Dendritic cell treated with granulocyte-macrophage colony-stimulating factor and Interleukin-4, amounts not matched to agents 40 ng/mL and 50 ng/mL, for 4 days (primary cell): ENCODE results near the gene SERPINB10.
A peak's percentile ranks its signal among the peaks of the same experiment; 100 is the strongest.

Experiments
- H3K27ac Mint-ChIP-seq: one replicate; pipeline ENCODE4 v1.8.0; 2022; ENCODE audit warnings: mild to moderate bottlenecking, mixed read lengths
- H3K27me3 Mint-ChIP-seq: one replicate; pipeline ENCODE4 v1.8.0; 2022; ENCODE audit warnings: mild to moderate bottlenecking, mixed read lengths
- H3K36me3 Mint-ChIP-seq: one replicate; pipeline ENCODE4 v1.8.0; 2022; ENCODE audit warnings: low read depth, mixed read lengths
- H3K4me1 Mint-ChIP-seq: one replicate; pipeline ENCODE4 v1.8.0; 2022; ENCODE audit warnings: low read depth, mixed read lengths
- H3K4me3 Mint-ChIP-seq: one replicate; pipeline ENCODE4 v1.8.0; 2022; ENCODE audit warnings: mild to moderate bottlenecking, moderate library complexity, mixed read lengths
- H3K9me3 Mint-ChIP-seq: one replicate; pipeline ENCODE4 v1.8.0; 2022; ENCODE audit warnings: mixed read lengths
- intact Hi-C: fragments of 100-400 bp; cut with micrococcal nuclease; formaldehyde crosslinking; loops from one replicate; pipeline ENCODE4 v1.15.0; 2022

The SERPINB10 gene

DNA sequence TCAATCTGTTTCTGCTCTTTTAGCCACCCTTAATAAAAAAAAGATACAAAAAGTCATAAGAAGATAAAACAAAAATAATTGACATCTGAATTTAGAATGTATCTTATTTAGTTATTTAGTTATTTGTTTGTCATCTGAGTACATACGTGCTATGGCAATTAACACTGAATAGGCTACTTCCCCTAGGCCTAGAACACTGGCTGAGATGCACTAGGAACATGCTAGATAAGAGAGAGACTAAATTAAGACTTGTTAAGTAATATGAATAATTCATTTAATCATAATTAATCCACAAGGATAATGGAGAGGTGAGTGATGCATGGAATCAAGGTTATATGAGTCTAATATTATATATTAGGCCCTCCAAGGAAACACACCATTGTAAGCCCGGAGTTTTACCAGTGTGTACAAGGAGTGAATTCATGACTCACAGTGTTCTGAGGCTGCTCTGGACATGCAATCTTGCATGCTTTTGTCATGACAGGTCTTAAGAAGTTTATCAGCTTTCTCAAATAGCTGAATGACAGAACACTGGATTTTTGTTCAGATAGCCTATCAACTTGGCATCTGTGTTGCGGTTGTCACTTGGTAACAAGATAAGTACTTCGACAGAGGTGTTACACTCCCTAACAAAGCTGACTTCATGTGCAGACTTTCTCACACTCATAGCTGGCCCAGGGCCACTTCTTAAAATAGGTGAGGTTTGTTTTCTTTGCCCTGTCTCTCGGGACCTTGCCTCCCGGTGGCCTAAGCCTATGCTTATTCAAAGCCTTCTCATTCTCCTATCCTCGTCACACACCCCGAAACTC lies 25.2 kb upstream of the SERPINB10 start:
- H3K4me3 Mint-ChIP-seq: no peak overlapping the region
- H3K9me3 Mint-ChIP-seq: no peaks in the 10 kb centered on the region
- H3K4me1 Mint-ChIP-seq: peaks cover 44% of the 10 kb centered on the region
- no peaks in the 10 kb centered on the region for H3K36me3 Mint-ChIP-seq
- intact Hi-C loops: no loop called here
- no peak overlapping the region for H3K27ac Mint-ChIP-seq
- no peaks in the 10 kb centered on the region for H3K27me3 Mint-ChIP-seq

DNA sequence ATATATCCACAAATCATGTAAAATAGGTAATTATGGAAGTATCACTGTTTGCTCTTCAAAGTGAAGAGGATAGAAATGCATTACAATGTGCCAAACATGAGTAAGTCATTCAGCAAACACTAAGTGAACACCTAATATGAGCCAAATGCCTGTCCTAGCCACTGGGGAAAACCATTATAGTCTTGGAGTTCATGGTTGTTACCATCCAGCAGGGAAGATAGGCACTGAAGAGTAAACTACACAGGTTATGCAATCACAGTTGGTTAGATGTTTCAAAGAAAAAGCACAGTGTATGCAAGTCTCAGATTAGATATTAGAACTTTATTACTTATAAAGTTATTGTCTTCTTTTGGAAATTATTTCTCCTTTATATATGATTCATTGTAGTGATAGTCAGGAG lies 24.1 kb upstream of the SERPINB10 start:
- Mint-ChIP-seq H3K4me1 (peaks cover 46% of the 10 kb centered on the region), H3K36me3 (no peaks in the 10 kb centered on the region), H3K27ac (no peak overlapping the region), H3K4me3 (no peak overlapping the region), H3K9me3 (no peaks in the 10 kb centered on the region), H3K27me3 (no peaks in the 10 kb centered on the region)
- intact Hi-C loops: no loop called here

DNA sequence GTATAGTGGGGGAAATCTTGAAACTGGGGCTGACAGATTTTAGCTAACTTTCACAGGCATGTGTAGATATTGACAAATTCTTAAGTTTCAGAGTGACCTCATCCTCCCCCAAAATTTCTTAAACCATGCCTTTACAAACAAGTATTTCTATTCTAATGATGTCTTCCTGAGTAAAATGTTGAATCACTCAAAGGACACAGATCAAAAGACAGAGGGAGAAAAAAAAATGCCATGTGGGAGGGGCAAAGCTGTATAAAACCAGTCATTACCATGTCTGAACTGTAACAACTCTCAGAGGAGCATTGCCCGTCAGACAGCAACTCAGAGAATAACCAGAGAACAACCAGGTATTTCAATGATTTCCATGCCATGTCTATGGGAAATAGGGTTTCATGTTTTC lies 20.3 kb upstream of the SERPINB10 start, which contains the start of gene SERPINB2:
Gene SERPINB2, plus strand, starts transcription at position 282 of the 400 bp plus-strand sequence. CDS start 3,740 bp downstream, outside the sequence.
- Mint-ChIP-seq H3K27ac (peak within 1 kb of the TSS; percentile 7), H3K36me3 (no peaks in the 10 kb centered on the region), H3K9me3 (no peaks in the 10 kb centered on the region)

DNA sequence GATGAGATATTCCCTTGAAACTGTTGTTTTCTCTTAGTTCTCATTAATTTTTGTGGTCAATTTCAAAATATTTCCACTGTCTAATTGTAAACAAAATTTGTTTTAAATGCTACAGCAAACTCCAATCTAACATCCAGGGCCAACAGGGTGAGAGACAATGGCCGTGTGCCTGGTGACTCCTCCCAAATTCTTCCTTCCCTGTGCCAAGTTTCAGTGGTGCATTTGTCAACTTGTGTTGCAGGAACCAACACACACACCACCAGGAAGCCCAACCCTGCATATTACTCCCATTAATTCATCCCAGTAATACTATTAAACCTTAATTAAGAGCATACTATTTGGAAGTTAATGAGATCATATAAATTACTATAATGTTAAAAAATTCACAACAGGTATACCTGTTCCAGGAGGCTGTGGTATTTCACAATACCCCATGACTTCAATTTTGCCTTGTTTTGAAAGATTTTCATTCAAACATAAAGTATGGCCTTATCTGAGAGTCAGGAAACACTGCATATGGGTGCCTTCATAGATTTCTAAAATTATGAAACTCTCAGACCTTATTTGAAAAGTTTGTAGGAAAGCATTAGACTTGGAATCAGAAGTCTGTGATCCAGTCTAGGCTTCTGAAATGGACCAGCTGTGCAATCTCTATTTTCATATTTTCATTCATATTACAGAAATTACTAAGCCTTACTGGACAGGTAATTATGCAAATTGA lies 19.1 kb upstream of the SERPINB10 start:
- Mint-ChIP-seq H3K27me3 (no peaks in the 10 kb centered on the region), H3K4me3 (no peak overlapping the region), H3K4me1 (peaks cover 64% of the 10 kb centered on the region), H3K36me3 (no peaks in the 10 kb centered on the region), H3K9me3 (no peaks in the 10 kb centered on the region), H3K27ac (no peak overlapping the region)
- intact Hi-C loops: no loop called here

More for the DNA sequence above, 20.3 kb upstream of the SERPINB10 start, which contains the start of gene SERPINB2:
- Mint-ChIP-seq H3K4me1 (peaks cover 54% of the 10 kb centered on the region), H3K27me3 (no peaks in the 10 kb centered on the region), H3K4me3 (no peak within 1 kb of the TSS)
- intact Hi-C loops: no loop called here

DNA sequence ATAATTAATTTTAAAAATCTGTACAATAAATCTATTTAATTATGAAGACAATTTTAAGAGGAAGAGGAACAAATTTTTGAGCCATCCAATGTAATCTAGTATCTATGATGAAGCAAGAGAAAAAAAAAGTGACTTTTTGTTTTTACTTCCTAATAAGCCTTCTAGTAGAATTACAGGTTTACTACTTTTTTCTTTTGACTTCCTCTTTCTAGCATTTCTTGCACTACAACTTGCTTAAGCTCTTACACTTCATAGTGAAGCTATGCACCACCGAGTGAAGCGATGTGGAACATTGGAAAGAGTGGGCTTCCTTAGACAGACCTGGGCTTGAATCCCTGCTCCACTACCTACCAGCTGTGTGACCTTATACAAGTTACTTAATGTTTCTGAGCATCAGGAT lies 18.1 kb upstream of the SERPINB10 start:
- intact Hi-C loops: loop anchor here (2.0 to 5.0 kb wide), 2 partner anchors 47 to 108 kb away; no protein-coding TSS in a partner anchor
- H3K4me1 Mint-ChIP-seq: peaks cover 69% of the 10 kb centered on the region
- H3K27me3 Mint-ChIP-seq: no peaks in the 10 kb centered on the region
- no peaks in the 10 kb centered on the region for H3K9me3 Mint-ChIP-seq
- H3K27ac Mint-ChIP-seq: no peak overlapping the region
- H3K36me3 Mint-ChIP-seq: no peaks in the 10 kb centered on the region
- no peak overlapping the region for H3K4me3 Mint-ChIP-seq

DNA sequence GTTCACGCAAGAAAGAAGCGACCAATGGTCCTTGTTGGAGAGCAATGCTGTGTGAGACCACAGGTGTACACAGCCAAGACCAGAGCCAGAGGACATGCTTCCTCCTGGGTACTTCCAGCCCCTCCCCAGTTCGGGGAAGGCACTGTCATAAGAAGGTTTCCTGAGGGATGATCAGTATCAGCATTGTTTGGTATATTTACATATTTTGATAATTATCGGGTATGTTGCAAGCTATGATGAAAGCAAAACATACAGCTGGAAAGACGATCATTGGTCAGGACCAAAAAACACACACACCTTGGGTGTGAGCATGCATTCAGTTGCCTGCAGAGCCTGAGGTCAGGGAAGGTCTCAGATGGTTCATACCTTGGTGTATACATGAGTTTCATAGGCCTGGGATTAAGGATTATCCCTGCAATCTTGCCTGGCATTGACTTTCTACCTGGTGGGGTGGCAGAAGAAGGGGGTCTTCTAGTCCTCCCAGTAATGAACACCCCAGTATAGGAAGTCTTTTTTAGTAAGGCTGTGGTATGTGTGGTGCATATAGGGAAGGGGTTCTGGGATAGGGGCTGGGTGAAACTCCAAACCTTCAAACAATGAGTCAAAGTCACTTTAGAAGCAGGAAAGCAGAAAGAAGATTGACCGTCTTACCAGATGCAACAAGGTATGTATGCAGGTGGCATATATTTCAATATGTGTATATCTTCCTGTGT lies 17.4 kb upstream of the SERPINB10 start:
- peaks cover 75% of the 10 kb centered on the region for H3K4me1 Mint-ChIP-seq

DNA sequence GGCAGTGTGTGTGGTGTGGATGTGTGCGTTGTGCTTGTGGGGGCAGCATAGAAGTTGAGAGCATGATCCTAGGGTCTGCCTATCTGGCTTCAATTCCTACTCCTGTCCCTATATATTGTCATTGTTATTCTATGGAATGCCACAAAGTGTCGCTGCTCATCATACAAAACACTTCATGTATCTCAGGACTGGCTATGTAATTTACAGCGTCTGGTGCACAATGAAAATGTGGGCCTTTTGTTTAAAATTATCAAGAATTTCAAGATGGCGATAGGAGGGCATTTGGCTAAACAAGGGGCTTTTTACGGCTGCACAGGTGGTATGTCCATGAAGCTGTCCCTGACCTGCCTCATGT lies 16.8 kb upstream of the SERPINB10 start:
- peak overlapping the region; percentile 62 for H3K27ac Mint-ChIP-seq
- H3K4me3 Mint-ChIP-seq: no peak overlapping the region
- H3K27me3 Mint-ChIP-seq: no peaks in the 10 kb centered on the region
- intact Hi-C loops: loop anchor here (1.0 to 5.0 kb wide), 3 partner anchors 46 to 106 kb away; no protein-coding TSS in a partner anchor
- no peaks in the 10 kb centered on the region for H3K36me3 Mint-ChIP-seq
- H3K9me3 Mint-ChIP-seq: no peaks in the 10 kb centered on the region
- H3K4me1 Mint-ChIP-seq: peaks cover 80% of the 10 kb centered on the region

More for the DNA sequence above, 17.4 kb upstream of the SERPINB10 start:
- Mint-ChIP-seq H3K27me3 (no peaks in the 10 kb centered on the region), H3K27ac (no peak overlapping the region), H3K4me3 (no peak overlapping the region), H3K9me3 (no peaks in the 10 kb centered on the region), H3K36me3 (no peaks in the 10 kb centered on the region)
- intact Hi-C loops: loop anchor here (2.0 to 5.0 kb wide), 2 partner anchors 46 to 107 kb away; no protein-coding TSS in a partner anchor

DNA sequence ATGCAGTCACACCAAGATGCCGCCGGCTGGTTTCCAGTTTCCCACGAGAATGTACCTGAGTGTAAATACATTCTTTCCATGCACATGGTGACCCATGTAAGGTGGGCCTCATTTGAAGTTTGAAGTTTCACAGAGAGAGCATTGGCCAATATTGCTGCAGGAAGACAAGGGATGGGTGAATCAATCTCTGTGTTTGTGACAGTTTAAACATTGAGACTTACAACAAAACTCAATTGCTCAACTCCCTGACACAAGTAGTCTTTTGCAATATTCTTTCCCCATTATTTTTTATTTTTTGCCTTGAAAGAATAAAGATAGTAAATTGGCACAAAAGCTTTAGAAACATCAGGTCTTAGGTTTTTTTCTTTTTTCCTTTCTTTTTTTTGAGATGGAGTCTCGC lies 15.2 kb upstream of the SERPINB10 start:
- H3K27ac Mint-ChIP-seq: no peak overlapping the region
- peaks cover 83% of the 10 kb centered on the region for H3K4me1 Mint-ChIP-seq
- no peaks in the 10 kb centered on the region for H3K27me3 Mint-ChIP-seq
- H3K36me3 Mint-ChIP-seq: no peaks in the 10 kb centered on the region
- no peaks in the 10 kb centered on the region for H3K9me3 Mint-ChIP-seq
- H3K4me3 Mint-ChIP-seq: no peak overlapping the region
- intact Hi-C loops: loop anchor here (5.0 kb wide), 1 partner anchor 105 kb away; no protein-coding TSS in a partner anchor

DNA sequence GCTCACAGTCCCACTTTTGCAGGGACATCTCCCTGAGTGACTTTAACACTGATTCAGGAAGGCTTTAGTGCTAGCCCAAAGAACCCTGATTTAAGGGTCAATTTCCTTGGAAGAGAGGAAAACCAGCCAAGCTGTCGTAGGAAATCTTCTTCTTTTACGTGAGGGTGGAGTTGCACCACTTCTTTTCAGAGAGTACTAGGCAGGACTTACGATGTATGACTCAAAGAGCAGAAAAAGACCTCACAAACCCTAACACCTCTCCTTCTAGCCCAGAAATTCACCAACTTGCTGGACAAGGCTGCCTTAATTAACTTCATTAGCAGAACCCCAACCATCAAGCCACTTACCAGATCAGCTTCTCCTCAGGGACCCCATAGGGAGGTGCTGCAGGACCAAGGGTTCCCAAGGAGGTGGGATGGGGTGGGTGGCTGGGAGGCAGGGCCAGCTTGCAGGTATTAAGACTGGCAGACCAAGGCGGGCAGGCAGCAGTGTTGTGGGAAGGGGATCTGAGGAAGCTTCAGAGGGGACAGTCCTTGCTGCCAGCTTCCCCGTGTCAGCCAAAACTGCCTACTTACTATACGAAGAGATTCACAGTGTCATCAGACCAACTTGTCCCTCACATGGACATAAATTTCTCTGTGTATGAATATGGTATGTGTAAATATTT lies 13.5 kb upstream of the SERPINB10 start:
- intact Hi-C loops: loop anchor here (5.0 kb wide), 1 partner anchor 103 kb away; no protein-coding TSS in a partner anchor
- H3K9me3 Mint-ChIP-seq: no peaks in the 10 kb centered on the region
- H3K27ac Mint-ChIP-seq: peak overlapping the region; percentile 50
- peaks cover 83% of the 10 kb centered on the region for H3K4me1 Mint-ChIP-seq
- no peaks in the 10 kb centered on the region for H3K36me3 Mint-ChIP-seq
- no peak overlapping the region for H3K4me3 Mint-ChIP-seq
- no peaks in the 10 kb centered on the region for H3K27me3 Mint-ChIP-seq

DNA sequence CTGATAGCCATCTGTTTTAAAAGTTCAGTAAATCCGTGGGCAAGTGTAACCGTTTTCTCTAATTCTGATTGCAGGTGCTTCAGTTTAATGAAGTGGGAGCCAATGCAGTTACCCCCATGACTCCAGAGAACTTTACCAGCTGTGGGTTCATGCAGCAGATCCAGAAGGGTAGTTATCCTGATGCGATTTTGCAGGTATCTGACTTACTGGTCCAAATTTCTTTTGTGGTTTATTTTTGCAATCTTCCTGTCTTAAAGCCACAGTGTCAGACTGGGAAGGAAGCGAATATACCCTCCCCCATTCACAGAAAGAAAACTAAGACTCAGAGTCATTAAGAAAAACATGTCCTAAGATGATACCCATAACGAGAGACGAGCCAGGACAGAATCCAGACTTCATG lies 12.6 kb upstream of the SERPINB10 start:
- Mint-ChIP-seq H3K9me3 (no peaks in the 10 kb centered on the region), H3K27ac (no peak overlapping the region), H3K27me3 (no peaks in the 10 kb centered on the region), H3K36me3 (no peaks in the 10 kb centered on the region), H3K4me1 (peaks cover 74% of the 10 kb centered on the region), H3K4me3 (no peak overlapping the region)
- intact Hi-C loops: no loop called here

DNA sequence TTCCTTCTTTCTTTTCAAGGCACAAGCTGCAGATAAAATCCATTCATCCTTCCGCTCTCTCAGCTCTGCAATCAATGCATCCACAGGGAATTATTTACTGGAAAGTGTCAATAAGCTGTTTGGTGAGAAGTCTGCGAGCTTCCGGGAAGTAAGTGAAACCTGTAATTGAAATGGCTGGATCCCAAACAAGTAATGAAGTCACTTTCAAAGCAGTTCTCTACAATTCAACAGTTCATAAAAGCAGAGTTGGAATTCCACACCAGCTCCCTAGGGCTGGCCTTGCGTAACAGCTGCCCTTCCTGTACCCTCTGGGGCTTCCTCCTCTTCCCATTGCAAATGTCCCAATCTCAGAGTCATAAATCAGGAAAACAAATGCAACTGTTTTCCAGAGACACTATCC lies 10.7 kb upstream of the SERPINB10 start:
- H3K36me3 Mint-ChIP-seq: no peaks in the 10 kb centered on the region
- peaks cover 57% of the 10 kb centered on the region for H3K4me1 Mint-ChIP-seq
- H3K4me3 Mint-ChIP-seq: no peak overlapping the region
- intact Hi-C loops: no loop called here
- no peaks in the 10 kb centered on the region for H3K9me3 Mint-ChIP-seq
- H3K27ac Mint-ChIP-seq: no peak overlapping the region
- H3K27me3 Mint-ChIP-seq: no peaks in the 10 kb centered on the region

DNA sequence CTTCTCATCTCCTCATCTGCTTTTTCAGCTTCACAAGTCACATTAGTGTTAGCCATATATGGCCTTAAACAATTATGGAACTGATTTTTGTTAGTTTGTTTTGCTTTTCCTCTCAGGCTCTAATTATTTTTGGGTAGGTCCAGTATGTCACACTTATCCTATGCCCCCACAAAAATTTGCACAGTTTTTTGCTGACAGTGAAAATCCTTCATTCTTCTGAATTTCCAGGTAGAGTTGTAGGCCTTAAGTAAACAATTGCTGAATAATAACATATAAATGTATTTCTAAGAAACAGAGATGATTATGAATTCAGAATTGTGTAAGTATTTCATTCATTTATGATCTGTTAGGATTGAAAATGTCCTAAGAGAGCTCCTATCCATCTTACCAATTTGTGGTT lies 8.6 kb upstream of the SERPINB10 start:
- Mint-ChIP-seq H3K27me3 (no peaks in the 10 kb centered on the region), H3K36me3 (peaks cover 6% of the 10 kb centered on the region), H3K27ac (no peak overlapping the region), H3K4me3 (no peak overlapping the region), H3K9me3 (no peaks in the 10 kb centered on the region), H3K4me1 (peaks cover 42% of the 10 kb centered on the region)
- intact Hi-C loops: no loop called here

DNA sequence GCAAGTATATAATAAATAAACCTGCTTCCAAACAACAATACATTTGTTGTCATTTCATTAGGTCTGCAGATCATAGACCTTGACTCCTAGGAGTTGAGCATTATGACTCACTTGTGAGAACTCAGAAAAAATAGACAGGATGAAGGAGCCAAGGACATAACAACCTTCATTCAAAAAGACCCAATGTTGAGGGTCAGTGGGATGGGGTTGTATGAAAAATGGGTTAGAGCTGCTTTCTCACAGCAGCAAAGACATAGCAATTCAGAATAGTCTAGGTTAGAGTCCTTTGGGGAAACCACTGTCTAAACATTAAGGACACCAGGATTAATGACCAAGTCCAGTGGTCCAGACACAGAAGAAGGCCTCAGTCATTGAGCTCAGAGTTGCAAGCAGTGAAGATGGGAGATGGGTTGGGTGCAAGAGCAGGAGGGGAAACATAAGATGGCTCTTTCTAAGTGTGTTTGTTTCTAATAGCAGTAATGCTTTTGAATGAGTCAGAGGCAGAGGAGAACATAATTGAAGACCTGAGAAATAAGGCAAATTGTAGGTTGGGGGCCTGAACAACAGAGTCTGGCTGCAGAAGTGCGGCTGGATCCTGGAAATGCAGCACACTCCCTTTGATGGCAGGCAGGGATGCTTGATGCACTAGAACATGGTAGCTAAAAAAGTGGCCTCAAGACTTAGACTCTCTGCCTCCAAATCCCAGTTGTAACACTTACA lies 3.7 kb upstream of the SERPINB10 start:
- Mint-ChIP-seq H3K27ac (peak overlapping the region; percentile 6), H3K4me1 (peaks cover 33% of the 10 kb centered on the region), H3K27me3 (no peaks in the 10 kb centered on the region), H3K36me3 (peaks cover 6% of the 10 kb centered on the region), H3K9me3 (peaks cover 9% of the 10 kb centered on the region), H3K4me3 (no peak overlapping the region)
- intact Hi-C loops: no loop called here
